Karpas-422 (cell line): ENCODE measurements around the gene AGPAT3. TPM values are rescaled to one million over a fixed set of nuclear protein-coding genes. Genes with fewer than 3 reads are reported as not detected.

Source experiments
- DNase-seq: peaks from one replicate; pipeline ENCODE4 v3.0.0-alpha.2; 2015
- H2AFZ ChIP-seq: fragments of 200-600 bp; sonication (generic); 2 replicates; pipeline ENCODE4 v1.6.1; 2014; ENCODE audit warnings: antibody characterized with exemption, low read length, mixed read lengths
- H3K27ac ChIP-seq: fragments of 200-600 bp; sonication (generic); 2 replicates; pipeline ENCODE4 v1.5.1; 2014; ENCODE audit warnings: mild to moderate bottlenecking, low read length, moderate library complexity
- H3K27me3 ChIP-seq: fragments of 200-600 bp; sonication (generic); 2 replicates; pipeline ENCODE4 v1.6.1; 2014; ENCODE audit warnings: low read length, mixed read lengths
- H3K36me3 ChIP-seq: fragments of 200-600 bp; sonication (generic); 2 replicates; pipeline ENCODE4 v1.6.1; 2014; ENCODE audit warnings: low read length, mixed read lengths; ENCODE audit not compliant: insufficient read depth
- H3K4me1 ChIP-seq: fragments of 200-600 bp; sonication (generic); 2 replicates; pipeline ENCODE4 v1.6.1; 2014; ENCODE audit warnings: mild to moderate bottlenecking, low read length, mixed read lengths
- H3K4me2 ChIP-seq: fragments of 200-600 bp; sonication (generic); 2 replicates; pipeline ENCODE4 v1.6.1; 2014; ENCODE audit warnings: low read length, low read depth, mild to moderate bottlenecking; ENCODE audit not compliant: poor library complexity, severe bottlenecking
- H3K4me3 ChIP-seq: fragments of 200-600 bp; sonication (generic); 2 replicates; pipeline ENCODE4 v1.5.1; 2014; ENCODE audit warnings: mild to moderate bottlenecking, antibody characterized with exemption, low read length, mixed read lengths
- H3K79me2 ChIP-seq: fragments of 200-600 bp; sonication (generic); 2 replicates; pipeline ENCODE4 v1.6.1; 2014; ENCODE audit warnings: mild to moderate bottlenecking, low read length, mixed read lengths
- H3K9ac ChIP-seq: fragments of 200-600 bp; sonication (generic); 2 replicates; pipeline ENCODE4 v1.6.0; 2014; ENCODE audit warnings: low read length
- H3K9me2 ChIP-seq: fragments of 200-600 bp; sonication (generic), shearing (Covaris generic); replicated peaks from 2 replicates; pipeline ENCODE4 v1.6.0; 2014; ENCODE audit warnings: mild to moderate bottlenecking, low read length, moderate library complexity; ENCODE audit not compliant: insufficient read depth
- H3K9me3 ChIP-seq: fragments of 300-700, 200-600 bp; sonication (generic); 2 replicates; pipeline ENCODE4 v1.6.1; 2014; ENCODE audit warnings: low read length, mixed read lengths
- H4K20me1 ChIP-seq: fragments of 200-600 bp; sonication (generic); 2 replicates; pipeline ENCODE4 v1.6.1; 2014; ENCODE audit warnings: mild to moderate bottlenecking, antibody characterized with exemption, low read length, low read depth; ENCODE audit not compliant: insufficient read depth
- total RNA-seq: library from RNA; depleted of rRNA; stranded (reverse); fragments of >200 nt; shearing (Covaris generic); gene quantifications from 2 replicates; pipeline ENCODE4 v1.2.3, GENCODE V29; 2014; ENCODE audit warnings: low replicate concordance; rRNA removed

The AGPAT3 gene, protein sequence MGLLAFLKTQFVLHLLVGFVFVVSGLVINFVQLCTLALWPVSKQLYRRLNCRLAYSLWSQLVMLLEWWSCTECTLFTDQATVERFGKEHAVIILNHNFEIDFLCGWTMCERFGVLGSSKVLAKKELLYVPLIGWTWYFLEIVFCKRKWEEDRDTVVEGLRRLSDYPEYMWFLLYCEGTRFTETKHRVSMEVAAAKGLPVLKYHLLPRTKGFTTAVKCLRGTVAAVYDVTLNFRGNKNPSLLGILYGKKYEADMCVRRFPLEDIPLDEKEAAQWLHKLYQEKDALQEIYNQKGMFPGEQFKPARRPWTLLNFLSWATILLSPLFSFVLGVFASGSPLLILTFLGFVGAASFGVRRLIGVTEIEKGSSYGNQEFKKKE
- total RNA-seq: 29.0 and 42.2 TPM in 2 replicates

DNA sequence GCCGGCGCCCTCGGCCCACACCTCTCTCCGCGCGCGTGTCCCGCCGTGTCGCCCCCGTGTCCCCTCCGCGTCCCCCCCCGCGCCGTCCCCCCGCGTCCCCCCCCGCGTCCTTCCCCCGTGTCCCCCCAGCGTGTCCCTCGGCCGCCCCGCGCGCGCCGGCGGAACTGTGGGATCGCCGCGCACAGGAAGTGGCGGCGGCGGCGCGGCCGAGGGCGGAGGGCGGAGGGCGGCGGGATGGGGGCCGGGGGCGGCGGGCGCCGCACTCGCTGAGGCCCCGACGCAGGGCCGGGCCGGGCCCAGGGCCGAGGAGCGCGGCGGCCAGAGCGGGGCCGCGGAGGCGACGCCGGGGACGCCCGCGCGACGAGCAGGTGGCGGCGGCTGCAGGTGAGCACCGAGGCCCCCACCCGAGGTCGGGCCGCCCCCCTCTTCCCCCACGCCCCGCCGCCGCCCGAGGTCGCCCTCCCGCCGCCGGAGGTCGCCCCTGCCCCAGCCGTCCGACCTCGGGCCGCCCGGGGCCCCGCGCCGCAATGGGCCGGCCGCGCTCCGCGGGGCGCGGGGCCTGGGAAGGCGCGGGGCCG is at the start of gene AGPAT3:
Gene AGPAT3, plus strand, starts transcription at position 262 of the 578 bp plus-strand sequence. CDS start 94,459 bp downstream, outside the sequence.
- Histone ChIP-seq H3K27me3 (no peaks in the 10 kb centered on the region), H3K9me3 (no peaks in the 10 kb centered on the region), H3K9ac (peak within 1 kb of the TSS; percentile 97), H4K20me1 (no peaks in the 10 kb centered on the region), H3K4me2 (peak within 1 kb of the TSS; percentile 87), H3K4me1 (peaks cover 22% of the 10 kb centered on the region), H3K79me2 (peaks cover 46% of the 10 kb centered on the region), H3K9me2 (no peaks in the 10 kb centered on the region), H3K4me3 (peak within 1 kb of the TSS; percentile 97), H3K36me3 (peaks cover 17% of the 10 kb centered on the region), H3K27ac (peak within 1 kb of the TSS; percentile 84), H2AFZ (peak within 1 kb of the TSS; percentile 66)
- peak; percentile 75 for DNase-seq

DNA sequence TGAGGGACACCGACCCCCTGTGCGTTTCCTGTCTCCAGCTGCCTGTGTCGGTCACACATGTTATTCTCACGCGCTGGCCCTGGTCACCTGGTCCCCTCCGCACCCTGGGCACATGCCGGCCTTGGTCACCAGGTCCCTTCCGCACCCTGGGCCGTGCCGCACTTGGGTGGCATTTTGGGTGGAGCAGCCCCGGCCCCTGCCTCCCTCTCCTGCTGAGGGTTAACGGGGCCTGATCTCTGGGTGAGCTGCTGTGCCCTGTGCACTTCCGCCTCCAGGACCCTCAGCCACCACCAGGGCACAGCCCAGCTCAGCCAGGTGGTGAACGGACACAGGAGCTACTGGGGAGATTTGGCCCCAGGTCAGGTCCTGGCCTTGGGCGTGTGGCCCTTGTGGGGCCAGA is 49.0 kb upstream of the AGPAT3 start:
- H3K36me3 ChIP-seq: no peaks in the 10 kb centered on the region
- no peak for DNase-seq
- no peaks in the 10 kb centered on the region for H3K9me2 ChIP-seq
- no peak overlapping the region for H3K27ac ChIP-seq
- H2AFZ ChIP-seq: no peak overlapping the region
- H3K9ac ChIP-seq: no peak overlapping the region
- H3K27me3 ChIP-seq: no peaks in the 10 kb centered on the region
- H3K4me2 ChIP-seq: no peak overlapping the region
- H3K4me1 ChIP-seq: peaks cover 32% of the 10 kb centered on the region
- no peaks in the 10 kb centered on the region for H3K79me2 ChIP-seq
- no peak overlapping the region for H3K4me3 ChIP-seq
- H4K20me1 ChIP-seq: peaks cover 6% of the 10 kb centered on the region; the same call in 1 of the 2 replicates
- H3K9me3 ChIP-seq: no peaks in the 10 kb centered on the region

DNA sequence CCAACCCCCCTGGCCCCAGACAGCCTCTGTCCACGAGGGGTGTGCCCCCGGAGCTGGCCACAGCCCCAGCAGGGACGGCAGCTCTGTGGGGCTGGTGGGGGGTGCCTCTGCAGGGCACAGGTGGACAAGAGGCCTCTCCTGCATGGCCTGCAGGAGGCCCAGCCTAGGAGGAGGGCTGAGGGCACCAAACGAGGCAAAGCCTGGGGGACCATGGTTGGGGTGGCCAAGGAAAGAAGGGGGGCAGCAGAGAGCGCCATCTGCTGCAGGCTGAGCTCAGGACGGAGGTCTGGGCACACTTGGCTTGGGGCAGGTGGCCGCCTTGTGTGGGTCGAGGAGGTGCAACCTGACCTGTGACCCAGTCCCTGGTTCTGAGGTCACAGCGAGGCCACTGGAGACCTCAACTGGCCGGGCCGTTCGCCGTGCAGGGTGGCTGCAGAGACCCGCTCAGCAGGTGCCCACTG is 48.4 kb upstream of the AGPAT3 start:
- Histone ChIP-seq H3K9me3 (no peaks in the 10 kb centered on the region), H3K79me2 (no peaks in the 10 kb centered on the region), H3K27ac (no peak overlapping the region), H3K4me1 (peaks cover 29% of the 10 kb centered on the region), H3K4me3 (no peak overlapping the region), H3K4me2 (no peak overlapping the region), H3K9ac (no peak overlapping the region), H2AFZ (no peak overlapping the region), H3K9me2 (no peaks in the 10 kb centered on the region), H3K27me3 (no peaks in the 10 kb centered on the region), H4K20me1 (no peaks in the 10 kb centered on the region), H3K36me3 (no peaks in the 10 kb centered on the region)
- DNase-seq: peak; percentile 55

DNA sequence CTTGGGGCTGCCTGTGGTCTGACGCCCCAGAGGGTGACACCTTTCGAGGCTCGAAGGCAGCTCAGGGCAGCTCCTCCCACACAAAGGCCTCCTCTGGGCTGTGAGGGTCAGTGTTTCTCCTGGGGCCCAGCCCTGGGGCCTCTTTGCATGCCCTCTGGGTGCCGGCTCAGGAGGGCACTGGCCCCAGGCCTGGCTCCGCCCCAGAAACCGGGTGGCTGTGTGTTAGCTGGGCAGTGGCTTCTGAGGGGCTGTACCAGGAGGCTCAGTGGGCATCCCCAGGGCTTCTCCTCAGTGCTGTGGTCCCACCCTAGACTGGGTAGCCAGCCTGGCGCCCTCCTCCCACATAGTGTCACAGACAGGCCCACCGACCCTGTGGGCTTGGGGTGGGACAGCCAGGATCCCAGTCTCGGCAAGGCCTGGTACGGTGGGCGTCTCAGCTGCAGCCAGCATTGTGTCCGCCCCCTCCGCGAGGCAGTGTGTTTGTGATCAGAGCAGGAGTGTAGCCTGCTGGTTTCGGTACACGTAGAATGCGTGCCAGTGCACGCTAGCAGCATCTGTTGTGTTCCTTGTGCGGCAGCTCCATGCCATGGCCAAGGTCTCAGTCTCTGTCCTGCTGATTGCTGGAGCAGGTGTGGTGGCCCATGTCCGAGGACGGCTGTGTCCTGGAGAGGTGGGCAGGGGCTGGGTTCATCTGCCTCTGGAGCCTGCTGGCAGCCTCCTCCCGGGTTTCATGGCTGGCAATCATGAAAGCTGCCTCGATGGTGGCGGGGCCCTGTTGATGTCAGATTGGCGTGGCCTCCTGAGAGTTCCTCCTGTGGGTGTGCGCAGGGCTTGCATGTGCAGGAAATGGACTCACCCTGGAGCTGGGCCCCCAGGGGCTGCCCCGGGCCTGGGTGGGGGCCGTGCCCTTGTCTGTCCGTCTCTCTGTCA is 47.6 kb upstream of the AGPAT3 start:
- Histone ChIP-seq H2AFZ (no peak overlapping the region), H3K9me3 (no peaks in the 10 kb centered on the region), H4K20me1 (no peaks in the 10 kb centered on the region), H3K36me3 (no peaks in the 10 kb centered on the region), H3K4me1 (peaks cover 25% of the 10 kb centered on the region), H3K9me2 (no peaks in the 10 kb centered on the region), H3K27me3 (no peaks in the 10 kb centered on the region), H3K4me3 (no peak overlapping the region), H3K4me2 (no peak overlapping the region), H3K79me2 (no peaks in the 10 kb centered on the region), H3K27ac (no peak overlapping the region), H3K9ac (no peak overlapping the region)
- no peak for DNase-seq

DNA sequence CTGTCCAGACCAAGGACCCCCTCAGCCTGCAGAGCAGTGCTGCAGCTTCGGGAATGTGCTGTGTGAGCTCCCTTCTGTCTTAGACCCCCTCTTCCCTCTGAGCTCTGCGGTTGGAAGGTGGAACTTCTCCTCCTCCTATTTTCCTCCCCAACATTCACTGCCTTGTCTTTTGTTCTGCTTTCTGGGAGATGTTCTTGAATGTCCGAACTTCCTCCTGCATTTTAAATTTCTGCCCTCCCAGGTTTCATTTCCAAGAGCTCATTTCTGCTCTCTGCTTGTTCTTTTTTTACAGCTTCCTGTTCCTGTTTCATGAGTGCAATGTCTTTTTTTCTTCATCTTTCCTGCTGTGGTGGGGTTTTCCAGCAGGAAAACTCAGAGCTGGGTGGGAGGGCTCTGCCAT is 46.3 kb upstream of the AGPAT3 start:
- no peaks in the 10 kb centered on the region for H3K9me3 ChIP-seq
- H3K9me2 ChIP-seq: no peaks in the 10 kb centered on the region
- peak; percentile 45 for DNase-seq
- H2AFZ ChIP-seq: no peak overlapping the region
- no peak overlapping the region for H3K4me3 ChIP-seq
- H3K36me3 ChIP-seq: no peaks in the 10 kb centered on the region
- no peaks in the 10 kb centered on the region for H3K79me2 ChIP-seq
- no peaks in the 10 kb centered on the region for H3K27me3 ChIP-seq
- H3K4me2 ChIP-seq: peak overlapping the region; percentile 40
- H3K4me1 ChIP-seq: peaks cover 25% of the 10 kb centered on the region
- H3K27ac ChIP-seq: no peak overlapping the region
- peak overlapping the region; percentile 23; the same call in 1 of the 2 replicates for H3K9ac ChIP-seq
- no peaks in the 10 kb centered on the region for H4K20me1 ChIP-seq

DNA sequence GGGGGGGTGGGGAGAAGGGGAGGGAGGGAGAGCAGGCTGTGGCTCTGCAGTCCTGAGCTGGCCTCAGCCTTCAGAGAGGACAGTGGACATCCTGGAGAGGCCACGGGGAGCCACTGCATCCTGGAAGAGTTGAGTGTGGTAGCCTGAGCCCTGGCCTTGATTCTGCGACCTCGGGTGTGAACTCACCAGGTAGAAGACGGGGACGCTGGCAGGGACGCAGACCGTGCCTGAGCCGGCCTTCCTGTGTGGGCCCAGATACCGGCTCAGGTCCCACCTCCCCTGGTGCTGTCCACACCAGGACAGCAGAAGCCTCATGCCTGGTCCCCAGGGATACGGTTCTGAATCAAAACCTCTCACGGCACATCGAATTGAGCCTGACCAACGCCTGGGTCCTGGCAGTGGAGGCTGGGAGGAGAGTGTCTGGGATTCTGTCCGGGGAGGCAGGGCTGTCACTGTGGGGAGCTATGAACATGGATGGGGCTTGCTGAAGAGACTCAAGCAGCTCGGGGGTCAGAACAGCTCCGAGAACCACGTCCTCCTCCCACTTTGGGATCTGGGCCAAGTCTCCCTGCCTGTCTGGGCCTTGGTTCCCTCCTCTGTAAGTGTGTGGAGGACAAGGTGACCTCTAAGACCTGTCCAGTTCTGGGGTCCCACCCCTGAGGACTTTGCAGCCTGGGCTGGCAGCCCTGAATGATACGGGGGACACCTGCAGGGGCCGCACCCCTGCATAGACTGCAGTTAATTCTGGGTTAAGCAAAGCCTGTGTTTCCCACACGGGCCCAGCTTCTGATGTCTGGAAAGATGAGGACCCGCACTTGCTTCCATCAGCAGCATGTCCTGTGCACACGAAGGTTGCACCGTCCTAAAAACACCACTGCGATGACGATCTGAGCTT is 45.3 kb upstream of the AGPAT3 start:
- Histone ChIP-seq H3K4me2 (no peak overlapping the region), H3K9me2 (no peaks in the 10 kb centered on the region), H3K36me3 (no peaks in the 10 kb centered on the region), H3K79me2 (no peaks in the 10 kb centered on the region), H3K9ac (no peak overlapping the region), H3K27me3 (no peaks in the 10 kb centered on the region), H3K9me3 (no peaks in the 10 kb centered on the region), H3K4me3 (no peak overlapping the region), H3K27ac (no peak overlapping the region), H4K20me1 (no peaks in the 10 kb centered on the region), H3K4me1 (peaks cover 25% of the 10 kb centered on the region), H2AFZ (no peak overlapping the region)
- peak; percentile 36 for DNase-seq

DNA sequence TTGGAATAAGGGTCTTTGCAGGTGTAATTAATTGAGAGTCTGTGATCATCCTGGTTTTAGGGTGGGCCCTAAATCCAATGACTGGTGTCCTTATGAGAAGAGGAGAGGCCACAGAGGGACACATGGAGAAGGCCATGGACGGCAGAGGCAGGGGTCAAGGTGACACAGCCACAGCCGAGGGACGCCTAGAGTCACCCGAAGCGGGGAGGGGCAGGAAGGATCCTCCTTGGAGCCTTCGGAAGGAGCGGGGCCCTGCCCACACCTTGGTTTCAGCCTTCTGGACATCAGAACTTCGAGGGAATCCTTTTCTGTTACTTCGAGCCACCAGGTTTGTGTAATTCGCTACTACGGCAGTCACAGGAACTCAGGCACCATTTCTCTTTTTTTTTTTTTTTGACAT is 44.6 kb upstream of the AGPAT3 start:
- Histone ChIP-seq H2AFZ (no peak overlapping the region), H3K9me3 (no peaks in the 10 kb centered on the region), H3K27ac (no peak overlapping the region), H3K4me3 (no peak overlapping the region), H3K9ac (no peak overlapping the region), H3K36me3 (no peaks in the 10 kb centered on the region), H3K79me2 (no peaks in the 10 kb centered on the region), H3K4me1 (peaks cover 25% of the 10 kb centered on the region), H3K4me2 (no peak overlapping the region), H3K9me2 (no peaks in the 10 kb centered on the region), H3K27me3 (no peaks in the 10 kb centered on the region), H4K20me1 (no peaks in the 10 kb centered on the region)
- no peak for DNase-seq
